Osteocyte (in vitro differentiated cells): Measurements from ENCODE around the gene TTR. TPM values are rescaled to one million over a fixed set of nuclear protein-coding genes. Genes with fewer than 3 reads are reported as not detected.

Source experiments
- DNase-seq: peaks from one replicate; pipeline ENCODE4 v3.0.0; 2021; ENCODE audit warnings: mixed read lengths; ENCODE audit not compliant: unreplicated experiment; ENCODE audit errors: extremely low spot score
- H3K27ac Mint-ChIP-seq: one replicate; pipeline ENCODE4 v1.8.0; 2021; ENCODE audit warnings: mild to moderate bottlenecking, mixed read lengths; ENCODE audit not compliant: unreplicated experiment
- H3K27me3 Mint-ChIP-seq: one replicate; pipeline ENCODE4 v1.8.0; 2021; ENCODE audit warnings: mixed read lengths; ENCODE audit not compliant: unreplicated experiment
- H3K36me3 Mint-ChIP-seq: one replicate; pipeline ENCODE4 v1.8.0; 2021; ENCODE audit warnings: mixed read lengths; ENCODE audit not compliant: unreplicated experiment
- H3K4me1 Mint-ChIP-seq: one replicate; pipeline ENCODE4 v1.8.0; 2021; ENCODE audit warnings: mixed read lengths; ENCODE audit not compliant: unreplicated experiment
- H3K4me3 Mint-ChIP-seq: one replicate; pipeline ENCODE4 v1.8.0; 2021; ENCODE audit warnings: mild to moderate bottlenecking, moderate library complexity, mixed read lengths; ENCODE audit not compliant: unreplicated experiment
- H3K9me3 Mint-ChIP-seq: one replicate; pipeline ENCODE4 v1.8.0; 2021; ENCODE audit warnings: mixed read lengths; ENCODE audit not compliant: unreplicated experiment
- CTCF ChIP-seq: fragments of 200-600 bp; sonication (generic); IDR thresholded peaks from 2 replicates; pipeline ENCODE4 v1.5.0; 2021; ENCODE audit warnings: antibody characterized with exemption, mild to moderate bottlenecking, moderate library complexity
- total RNA-seq: library from RNA; stranded (reverse); gene quantifications from 2 replicates; pipeline ENCODE4 v1.2.1, GENCODE V29; 2021

Gene TTR
- total RNA-seq, 1 donor from 2014 or later, result 14.8 TPM

- Mint-ChIP-seq H3K9me3 (no peaks in the 10 kb centered on the region), H3K4me1 (no peaks in the 10 kb centered on the region), H3K4me3 (no peak overlapping the region), H3K27ac (no peak overlapping the region), H3K27me3 (peaks cover 5% of the 10 kb centered on the region), H3K36me3 (no peaks in the 10 kb centered on the region)
- no peak for TF ChIP-seq CTCF
- DNase-seq, result no peak
Observed at GRCh38 chr18:31603315-31603714, 11.6 kb downstream of the TTR start.

DNA sequence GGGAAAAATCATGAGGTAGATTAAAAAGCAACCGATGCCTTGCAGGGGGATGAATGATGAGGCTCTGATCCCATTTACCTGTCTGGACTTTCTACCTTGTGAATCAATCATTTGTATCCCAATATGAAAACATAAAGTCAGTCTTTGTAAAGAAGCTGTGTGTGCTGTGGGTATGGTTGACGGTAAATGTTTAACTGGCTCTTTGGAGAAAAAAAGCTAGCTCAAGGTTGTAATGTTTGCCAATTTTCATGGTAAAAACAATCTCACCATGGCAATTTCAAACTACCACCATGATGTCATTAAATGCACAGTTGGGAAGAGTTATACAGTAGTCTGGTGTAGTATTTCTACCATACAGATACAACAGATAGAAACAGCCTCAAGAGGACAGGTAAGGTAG is 14.6 kb downstream of the TTR start:
- no peak for DNase-seq
- no peaks in the 10 kb centered on the region for H3K4me1 Mint-ChIP-seq
- no peak overlapping the region for H3K27ac Mint-ChIP-seq
- no peak for TF ChIP-seq CTCF
- H3K4me3 Mint-ChIP-seq, result no peak overlapping the region
- no peaks in the 10 kb centered on the region for H3K36me3 Mint-ChIP-seq
- no peaks in the 10 kb centered on the region for H3K9me3 Mint-ChIP-seq
- peaks cover 5% of the 10 kb centered on the region for H3K27me3 Mint-ChIP-seq

- Mint-ChIP-seq H3K9me3 (no peaks in the 10 kb centered on the region), H3K4me1 (no peaks in the 10 kb centered on the region), H3K4me3 (no peak overlapping the region), H3K27ac (no peak overlapping the region), H3K27me3 (peaks cover 5% of the 10 kb centered on the region), H3K36me3 (no peaks in the 10 kb centered on the region)
- TF ChIP-seq CTCF, result no peak
- DNase-seq, result no peak
Observed at GRCh38 chr18:31607384-31607783, 15.7 kb downstream of the TTR start.

GRCh38 chr18:31609886-31610285 is 18.2 kb downstream of the TTR start:
- Mint-ChIP-seq H3K27me3 (peaks cover 8% of the 10 kb centered on the region), H3K36me3 (no peaks in the 10 kb centered on the region), H3K9me3 (no peaks in the 10 kb centered on the region), H3K4me1 (no peaks in the 10 kb centered on the region), H3K4me3 (no peak overlapping the region), H3K27ac (no peak overlapping the region)
- no peak for TF ChIP-seq CTCF
- DNase-seq, result no peak

GRCh38 chr18:31610286-31611205 is 18.9 kb downstream of the TTR start:
- H3K9me3 Mint-ChIP-seq, result no peaks in the 10 kb centered on the region
- no peak overlapping the region for H3K4me3 Mint-ChIP-seq
- H3K27ac Mint-ChIP-seq, result no peak overlapping the region
- H3K4me1 Mint-ChIP-seq, result no peaks in the 10 kb centered on the region
- H3K36me3 Mint-ChIP-seq, result no peaks in the 10 kb centered on the region
- peaks cover 8% of the 10 kb centered on the region for H3K27me3 Mint-ChIP-seq
- DNase-seq, result no peak
- TF ChIP-seq CTCF, result no peak
